ENCODE data around the gene PNPLA6. TPM values are rescaled to one million over a fixed set of nuclear protein-coding genes. Genes with fewer than 3 reads are reported as not detected.

Gene PNPLA6
- total RNA-seq, 1 donor from 2014 or later: 52.7 TPM

- H3K9me3 ChIP-seq (ENCODE audit: control insufficient read depth in 3 of 3, low read length in 3 of 3): no peaks in the 10 kb centered on the region
- no peak within 1 kb of the TSS for H3K4me3 ChIP-seq (ENCODE audit: low read length in 3 of 3)
- no peaks in the 10 kb centered on the region for H3K36me3 ChIP-seq (ENCODE audit: control insufficient read depth in 3 of 3, insufficient read depth in 3 of 3, low read length in 3 of 3)
- no peak within 1 kb of the TSS for H3K9ac ChIP-seq (ENCODE audit: low read depth in 1 of 3, low read length in 3 of 3)
- H3K27me3 ChIP-seq (ENCODE audit: control insufficient read depth in 3 of 3, insufficient read depth in 3 of 3, low read length in 3 of 3): peaks cover 32 to 34% (median 33%) of the 10 kb centered on the region in 3 donors
- peaks cover 0 to 2% (median 0%) of the 10 kb centered on the region in 3 donors for H3K4me1 ChIP-seq (ENCODE audit: control insufficient read depth in 3 of 3, insufficient read depth in 3 of 3, low read length in 3 of 3)
- no peak within 1 kb of the TSS for H3K27ac ChIP-seq (ENCODE audit: low read depth, low read length)
Measured at GRCh38 chr19:7595466-7596133, 60.1 kb downstream of the PNPLA6 start, which contains the start of gene CAMSAP3. TSS of gene CAMSAP3 (plus strand) at chr19:7595863. CDS start at chr19:7596003, 140 bp downstream.

GRCh38 chr19:7596211-7596937, 60.9 kb downstream of the PNPLA6 start:
- H3K9me3 ChIP-seq (ENCODE audit: control insufficient read depth in 3 of 3, low read length in 3 of 3): no peaks in the 10 kb centered on the region
- H3K4me3 ChIP-seq (ENCODE audit: low read length in 3 of 3): no peak overlapping the region
- H3K4me1 ChIP-seq (ENCODE audit: control insufficient read depth in 3 of 3, insufficient read depth in 3 of 3, low read length in 3 of 3): peaks cover 0 to 2% (median 0%) of the 10 kb centered on the region in 3 donors
- H3K9ac ChIP-seq (ENCODE audit: low read depth in 1 of 3, low read length in 3 of 3): no peak overlapping the region
- H3K36me3 ChIP-seq (ENCODE audit: control insufficient read depth in 3 of 3, insufficient read depth in 3 of 3, low read length in 3 of 3): no peaks in the 10 kb centered on the region
- no peak overlapping the region for H3K27ac ChIP-seq (ENCODE audit: low read depth, low read length)
- peaks cover 30 to 34% (median 32%) of the 10 kb centered on the region in 3 donors for H3K27me3 ChIP-seq (ENCODE audit: control insufficient read depth in 3 of 3, insufficient read depth in 3 of 3, low read length in 3 of 3)

GRCh38 chr19:7597689-7598088, 62.2 kb downstream of the PNPLA6 start:
- no peak overlapping the region for H3K27ac ChIP-seq (ENCODE audit: low read depth, low read length)
- peaks cover 0 to 2% (median 0%) of the 10 kb centered on the region in 3 donors for H3K4me1 ChIP-seq (ENCODE audit: control insufficient read depth in 3 of 3, insufficient read depth in 3 of 3, low read length in 3 of 3)
- H3K4me3 ChIP-seq (ENCODE audit: low read length in 3 of 3): no peak overlapping the region
- peaks cover 32 to 38% (median 35%) of the 10 kb centered on the region in 3 donors for H3K27me3 ChIP-seq (ENCODE audit: control insufficient read depth in 3 of 3, insufficient read depth in 3 of 3, low read length in 3 of 3)
- no peak overlapping the region for H3K9ac ChIP-seq (ENCODE audit: low read depth in 1 of 3, low read length in 3 of 3)
- H3K36me3 ChIP-seq (ENCODE audit: control insufficient read depth in 3 of 3, insufficient read depth in 3 of 3, low read length in 3 of 3): no peaks in the 10 kb centered on the region
- H3K9me3 ChIP-seq (ENCODE audit: control insufficient read depth in 3 of 3, low read length in 3 of 3): no peaks in the 10 kb centered on the region

- no peak overlapping the region for H3K27ac ChIP-seq (ENCODE audit: low read depth, low read length)
- peaks cover 0 to 2% (median 0%) of the 10 kb centered on the region in 3 donors for H3K4me1 ChIP-seq (ENCODE audit: control insufficient read depth in 3 of 3, insufficient read depth in 3 of 3, low read length in 3 of 3)
- no peaks in the 10 kb centered on the region for H3K9me3 ChIP-seq (ENCODE audit: control insufficient read depth in 3 of 3, low read length in 3 of 3)
- no peak overlapping the region for H3K4me3 ChIP-seq (ENCODE audit: low read length in 3 of 3)
- no peak overlapping the region for H3K9ac ChIP-seq (ENCODE audit: low read depth in 1 of 3, low read length in 3 of 3)
- H3K36me3 ChIP-seq (ENCODE audit: control insufficient read depth in 3 of 3, insufficient read depth in 3 of 3, low read length in 3 of 3): no peaks in the 10 kb centered on the region
- H3K27me3 ChIP-seq (ENCODE audit: control insufficient read depth in 3 of 3, insufficient read depth in 3 of 3, low read length in 3 of 3): peaks cover 32 to 38% (median 35%) of the 10 kb centered on the region in 3 donors
Measured at GRCh38 chr19:7598180-7598579, 62.7 kb downstream of the PNPLA6 start.

GRCh38 chr19:7600721-7601120, 65.2 kb downstream of the PNPLA6 start:
- no peaks in the 10 kb centered on the region for H3K9me3 ChIP-seq (ENCODE audit: control insufficient read depth in 3 of 3, low read length in 3 of 3)
- peaks cover 0 to 2% (median 0%) of the 10 kb centered on the region in 3 donors for H3K4me1 ChIP-seq (ENCODE audit: control insufficient read depth in 3 of 3, insufficient read depth in 3 of 3, low read length in 3 of 3)
- no peak overlapping the region for H3K9ac ChIP-seq (ENCODE audit: low read depth in 1 of 3, low read length in 3 of 3)
- no peaks in the 10 kb centered on the region for H3K36me3 ChIP-seq (ENCODE audit: control insufficient read depth in 3 of 3, insufficient read depth in 3 of 3, low read length in 3 of 3)
- no peak overlapping the region for H3K27ac ChIP-seq (ENCODE audit: low read depth, low read length)
- H3K4me3 ChIP-seq (ENCODE audit: low read length in 3 of 3): no peak overlapping the region
- peaks cover 31 to 38% (median 32%) of the 10 kb centered on the region in 3 donors for H3K27me3 ChIP-seq (ENCODE audit: control insufficient read depth in 3 of 3, insufficient read depth in 3 of 3, low read length in 3 of 3)

GRCh38 chr19:7602240-7602934, 66.9 kb downstream of the PNPLA6 start:
- Histone ChIP-seq H3K9ac (ENCODE audit: low read depth in 1 of 3, low read length in 3 of 3) (no peak overlapping the region), H3K36me3 (ENCODE audit: control insufficient read depth in 3 of 3, insufficient read depth in 3 of 3, low read length in 3 of 3) (no peaks in the 10 kb centered on the region), H3K9me3 (ENCODE audit: control insufficient read depth in 3 of 3, low read length in 3 of 3) (no peaks in the 10 kb centered on the region), H3K4me3 (ENCODE audit: low read length in 3 of 3) (no peak overlapping the region), H3K27me3 (ENCODE audit: control insufficient read depth in 3 of 3, insufficient read depth in 3 of 3, low read length in 3 of 3) (peaks cover 21 to 28% (median 26%) of the 10 kb centered on the region in 3 donors), H3K4me1 (ENCODE audit: control insufficient read depth in 3 of 3, insufficient read depth in 3 of 3, low read length in 3 of 3) (no peaks in the 10 kb centered on the region), H3K27ac (ENCODE audit: low read depth, low read length) (no peak overlapping the region)

- H3K27ac ChIP-seq (ENCODE audit: low read depth, low read length): no peak overlapping the region
- no peaks in the 10 kb centered on the region for H3K9me3 ChIP-seq (ENCODE audit: control insufficient read depth in 3 of 3, low read length in 3 of 3)
- no peaks in the 10 kb centered on the region for H3K4me1 ChIP-seq (ENCODE audit: control insufficient read depth in 3 of 3, insufficient read depth in 3 of 3, low read length in 3 of 3)
- H3K4me3 ChIP-seq (ENCODE audit: low read length in 3 of 3): no peak overlapping the region
- H3K9ac ChIP-seq (ENCODE audit: low read depth in 1 of 3, low read length in 3 of 3): no peak overlapping the region
- H3K27me3 ChIP-seq (ENCODE audit: control insufficient read depth in 3 of 3, insufficient read depth in 3 of 3, low read length in 3 of 3): peaks cover 15 to 22% (median 20%) of the 10 kb centered on the region in 3 donors
- no peaks in the 10 kb centered on the region for H3K36me3 ChIP-seq (ENCODE audit: control insufficient read depth in 3 of 3, insufficient read depth in 3 of 3, low read length in 3 of 3)
Measured at GRCh38 chr19:7602935-7603497, 67.5 kb downstream of the PNPLA6 start.

- no peak overlapping the region for H3K9ac ChIP-seq (ENCODE audit: low read depth in 1 of 3, low read length in 3 of 3)
- H3K27ac ChIP-seq (ENCODE audit: low read depth, low read length): no peak overlapping the region
- peaks cover 14 to 17% (median 15%) of the 10 kb centered on the region in 3 donors for H3K27me3 ChIP-seq (ENCODE audit: control insufficient read depth in 3 of 3, insufficient read depth in 3 of 3, low read length in 3 of 3)
- H3K4me1 ChIP-seq (ENCODE audit: control insufficient read depth in 3 of 3, insufficient read depth in 3 of 3, low read length in 3 of 3): no peaks in the 10 kb centered on the region
- H3K4me3 ChIP-seq (ENCODE audit: low read length in 3 of 3): no peak overlapping the region
- no peaks in the 10 kb centered on the region for H3K9me3 ChIP-seq (ENCODE audit: control insufficient read depth in 3 of 3, low read length in 3 of 3)
- H3K36me3 ChIP-seq (ENCODE audit: control insufficient read depth in 3 of 3, insufficient read depth in 3 of 3, low read length in 3 of 3): no peaks in the 10 kb centered on the region
Measured at GRCh38 chr19:7603919-7604318, 68.4 kb downstream of the PNPLA6 start.

GRCh38 chr19:7605490-7606222, 70.1 kb downstream of the PNPLA6 start:
- no peaks in the 10 kb centered on the region for H3K4me1 ChIP-seq (ENCODE audit: control insufficient read depth in 3 of 3, insufficient read depth in 3 of 3, low read length in 3 of 3)
- H3K36me3 ChIP-seq (ENCODE audit: control insufficient read depth in 3 of 3, insufficient read depth in 3 of 3, low read length in 3 of 3): no peaks in the 10 kb centered on the region
- H3K9me3 ChIP-seq (ENCODE audit: control insufficient read depth in 3 of 3, low read length in 3 of 3): no peaks in the 10 kb centered on the region
- no peak overlapping the region for H3K27ac ChIP-seq (ENCODE audit: low read depth, low read length)
- peaks cover 14 to 17% (median 15%) of the 10 kb centered on the region in 3 donors for H3K27me3 ChIP-seq (ENCODE audit: control insufficient read depth in 3 of 3, insufficient read depth in 3 of 3, low read length in 3 of 3)
- no peak overlapping the region for H3K9ac ChIP-seq (ENCODE audit: low read depth in 1 of 3, low read length in 3 of 3)
- no peak overlapping the region for H3K4me3 ChIP-seq (ENCODE audit: low read length in 3 of 3)

All from skeletal muscle tissue (tissue), 4 donors.